Stimulated activated CD4-positive, alpha-beta T cell treated with anti-CD3 and anti-CD28 coated beads, Interleukin-1b, Interleukin-23, amount 100 ng/mL, for 48 hours (primary cell): ENCODE data around the gene CBFA2T3.
A peak's percentile ranks its signal among the peaks of the same experiment; 100 is the strongest.

Experiments used
- DNase-seq: peaks from one replicate; pipeline ENCODE4 v3.0.0-alpha.2; 2020

Gene CBFA2T3

GRCh38 chr16:88936556-88937205 lies 40.3 kb downstream of the CBFA2T3 start:
- DNase-seq, result no peak

GRCh38 chr16:88936008-88936555 lies 40.9 kb downstream of the CBFA2T3 start:
- DNase-seq, result no peak

GRCh38 chr16:88934066-88934667 lies 42.8 kb downstream of the CBFA2T3 start:
- no peak for DNase-seq

GRCh38 chr16:88932929-88933328 lies 44.1 kb downstream of the CBFA2T3 start:
- no peak for DNase-seq

GRCh38 chr16:88931936-88932335 lies 45.1 kb downstream of the CBFA2T3 start:
- no peak for DNase-seq

GRCh38 chr16:88931373-88931900 lies 45.6 kb downstream of the CBFA2T3 start:
- DNase-seq, result no peak

- DNase-seq, result no peak
These were observed 46.3 kb downstream of the CBFA2T3 start for GRCh38 chr16:88930716-88931115.

- DNase-seq, result no peak
These were observed 47.9 kb downstream of the CBFA2T3 start for GRCh38 chr16:88929091-88929445.

GRCh38 chr16:88928405-88929090 lies 48.5 kb downstream of the CBFA2T3 start:
- DNase-seq, result no peak

GRCh38 chr16:88927661-88928060 lies 49.3 kb downstream of the CBFA2T3 start:
- no peak for DNase-seq

- DNase-seq, result no peak
These were observed 50.0 kb downstream of the CBFA2T3 start for GRCh38 chr16:88927010-88927409.

GRCh38 chr16:88926374-88926990 lies 50.5 kb downstream of the CBFA2T3 start:
- no peak for DNase-seq

- no peak for DNase-seq
These were observed 51.5 kb downstream of the CBFA2T3 start for GRCh38 chr16:88925540-88925887.

GRCh38 chr16:88924834-88925539 lies 52.0 kb downstream of the CBFA2T3 start:
- peak; percentile 55 for DNase-seq

GRCh38 chr16:88923926-88924833 lies 52.8 kb downstream of the CBFA2T3 start:
- no peak for DNase-seq

- DNase-seq, result no peak
These were observed 53.6 kb downstream of the CBFA2T3 start for GRCh38 chr16:88923450-88923849.

- no peak for DNase-seq
These were observed 54.1 kb downstream of the CBFA2T3 start for GRCh38 chr16:88922826-88923410.

- DNase-seq, result no peak
These were observed 54.7 kb downstream of the CBFA2T3 start for GRCh38 chr16:88922114-88922825.

GRCh38 chr16:88921591-88921990 lies 55.4 kb downstream of the CBFA2T3 start:
- no peak for DNase-seq
